ENCODE results near the gene ZDHHC7. TPM values are rescaled to one million over a fixed set of nuclear protein-coding genes. Genes with fewer than 3 reads are reported as not detected.

ZDHHC7 gene
- total RNA-seq, 2 experiments from 2014 or later: 39.8 to 44.6 TPM

DNA sequence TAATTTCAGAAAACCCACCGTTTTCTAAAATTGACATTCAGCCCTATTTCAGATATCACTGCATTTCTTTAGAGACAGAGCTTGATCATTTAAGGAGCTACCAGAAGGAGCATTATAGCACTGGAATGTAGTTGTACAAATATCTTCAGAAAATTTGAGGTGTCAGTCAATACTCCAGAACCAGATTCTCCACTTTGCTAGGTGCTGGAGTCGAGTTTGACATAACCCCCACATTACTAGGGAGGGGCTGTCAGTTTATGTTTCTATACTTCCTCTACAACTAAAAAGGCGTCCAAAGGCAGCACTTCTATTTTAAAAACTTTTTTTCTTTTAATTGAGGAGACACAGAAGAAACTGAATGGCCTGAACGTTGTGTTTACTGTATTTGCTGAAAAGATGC is 15.4 kb upstream of the ZDHHC7 start:
- ChIA-PET POLR2A (interaction anchor here (1.0 to 2.8 kb wide), 12 partner anchors 11 to 910 kb away, joined by 3 to 43 read pairs (median 9); partner anchors contain the start of genes MBTPS1 and ZDHHC7), CTCF (interaction anchor here (2.1 to 4.6 kb wide), 3 partner anchors 16 to 60 kb away, joined by 8 to 23 read pairs (median 20); partner anchors contain the start of gene ZDHHC7)
- DNase-seq: no peak
- intact Hi-C loops (cut with DNase I, micrococcal nuclease): loop anchor here in 1 of 2 experiments (1.0 to 10.0 kb wide), 3 partner anchors 15 to 522 kb away; partner anchors contain the start of genes MEAK7 and ZDHHC7
- no peaks in the 10 kb centered on the region for H3K9me3 Mint-ChIP-seq
- Histone ChIP-seq H3K4me3 (ENCODE audit: low read length) (peak overlapping the region; percentile 87), H3K27me3 (ENCODE audit: control insufficient read depth in 1 of 2, insufficient read depth in 2 of 2, low read length in 2 of 2) (no peaks in the 10 kb centered on the region), H3K27ac (ENCODE audit: low read depth in 1 of 2, low read length in 2 of 2) (no peak overlapping the region), H3K9me3 (ENCODE audit: control insufficient read depth in 1 of 2, insufficient read depth in 1 of 2, low read length in 2 of 2) (no peaks in the 10 kb centered on the region), H3K4me1 (ENCODE audit: insufficient read depth, low read length) (peaks cover 35% of the 10 kb centered on the region), H3K36me3 (ENCODE audit: insufficient read depth, low read length) (peaks cover 5% of the 10 kb centered on the region)
- no peak for TF ChIP-seq CTCF (IDR thresholded peaks at IDR 0.05)
- H3K27me3 Mint-ChIP-seq: no peaks in the 10 kb centered on the region
- peaks cover 17% of the 10 kb centered on the region for H3K36me3 Mint-ChIP-seq (ENCODE audit: low read depth)
- no peak for ATAC-seq (ENCODE audit: poor library complexity)
- H3K4me1 Mint-ChIP-seq (ENCODE audit: low read depth): peaks cover 40% of the 10 kb centered on the region
- peak overlapping the region; percentile 98 for H3K4me3 Mint-ChIP-seq
- H3K27ac Mint-ChIP-seq: peak overlapping the region; percentile 93

GRCh38 chr16:85025781-85026653 is 14.7 kb upstream of the ZDHHC7 start:
- TF ChIP-seq CTCF (IDR thresholded peaks at IDR 0.05): no peak
- CTCF ChIA-PET: interaction anchor here (3.4 to 4.6 kb wide), 2 partner anchors 15 to 61 kb away, joined by 20 to 23 read pairs; partner anchors contain the start of gene ZDHHC7
- peaks cover 13% of the 10 kb centered on the region for H3K36me3 Mint-ChIP-seq (ENCODE audit: low read depth)
- POLR2A ChIA-PET: interaction anchor here (1.4 to 2.8 kb wide), 4 partner anchors 15 to 512 kb away, joined by 3 to 43 read pairs (median 14); partner anchors contain the start of gene ZDHHC7
- Histone ChIP-seq H3K27me3 (ENCODE audit: control insufficient read depth in 1 of 2, insufficient read depth in 2 of 2, low read length in 2 of 2) (no peaks in the 10 kb centered on the region), H3K4me1 (ENCODE audit: insufficient read depth, low read length) (peaks cover 35% of the 10 kb centered on the region), H3K9me3 (ENCODE audit: control insufficient read depth in 1 of 2, insufficient read depth in 1 of 2, low read length in 2 of 2) (no peaks in the 10 kb centered on the region), H3K4me3 (ENCODE audit: low read length) (no peak overlapping the region), H3K36me3 (ENCODE audit: insufficient read depth, low read length) (no peaks in the 10 kb centered on the region), H3K27ac (ENCODE audit: low read depth in 1 of 2, low read length in 2 of 2) (no peak overlapping the region)
- intact Hi-C loops (cut with DNase I, micrococcal nuclease): loop anchor here in 1 of 2 experiments (1.0 to 10.0 kb wide), 3 partner anchors 15 to 521 kb away; partner anchors contain the start of genes MEAK7 and ZDHHC7
- ATAC-seq (ENCODE audit: poor library complexity): no peak
- H3K27me3 Mint-ChIP-seq: no peaks in the 10 kb centered on the region
- no peaks in the 10 kb centered on the region for H3K9me3 Mint-ChIP-seq
- peaks cover 40% of the 10 kb centered on the region for H3K4me1 Mint-ChIP-seq (ENCODE audit: low read depth)
- H3K27ac Mint-ChIP-seq: peak overlapping the region; percentile 93
- peak in 1 of 14 experiments; percentile 39 for DNase-seq
- peak overlapping the region; percentile 98 for H3K4me3 Mint-ChIP-seq

- Mint-ChIP-seq H3K27ac (no peak overlapping the region), H3K4me3 (no peak overlapping the region), H3K9me3 (no peaks in the 10 kb centered on the region), H3K27me3 (no peaks in the 10 kb centered on the region), H3K4me1 (ENCODE audit: low read depth) (peaks cover 12% of the 10 kb centered on the region), H3K36me3 (ENCODE audit: low read depth) (no peaks in the 10 kb centered on the region)
- Histone ChIP-seq H3K27ac (ENCODE audit: low read depth in 1 of 2, low read length in 2 of 2) (no peak overlapping the region), H3K27me3 (ENCODE audit: control insufficient read depth in 1 of 2, insufficient read depth in 2 of 2, low read length in 2 of 2) (no peaks in the 10 kb centered on the region), H3K4me1 (ENCODE audit: insufficient read depth, low read length) (peaks cover 10% of the 10 kb centered on the region), H3K9me3 (ENCODE audit: control insufficient read depth in 1 of 2, insufficient read depth in 1 of 2, low read length in 2 of 2) (no peaks in the 10 kb centered on the region), H3K4me3 (ENCODE audit: low read length) (no peak overlapping the region), H3K36me3 (ENCODE audit: insufficient read depth, low read length) (no peaks in the 10 kb centered on the region)
- no peak for DNase-seq
- CTCF ChIA-PET: no interaction called here
- POLR2A ChIA-PET: no interaction called here
- no peak for TF ChIP-seq CTCF (IDR thresholded peaks at IDR 0.05)
- no peak for ATAC-seq (ENCODE audit: poor library complexity)
- intact Hi-C loops (cut with DNase I, micrococcal nuclease): loop anchor here in 1 of 2 experiments (10.0 kb wide), 3 partner anchors 515 to 905 kb away; partner anchors contain the start of genes COX4I1, EMC8, MBTPS1 and MEAK7
These were observed 8.4 kb upstream of the ZDHHC7 start for GRCh38 chr16:85019659-85020245.

Data from CD4-positive, alpha-beta T cell (primary cell).